ENCODE measurements around the gene GRAMD1B. TPM values are rescaled to one million over a fixed set of nuclear protein-coding genes. Genes with fewer than 3 reads are reported as not detected.

Gene GRAMD1B
- total and polyA plus RNA-seq, 4 donors: 0.29 to 2.6 (median 1.3) TPM

DNA sequence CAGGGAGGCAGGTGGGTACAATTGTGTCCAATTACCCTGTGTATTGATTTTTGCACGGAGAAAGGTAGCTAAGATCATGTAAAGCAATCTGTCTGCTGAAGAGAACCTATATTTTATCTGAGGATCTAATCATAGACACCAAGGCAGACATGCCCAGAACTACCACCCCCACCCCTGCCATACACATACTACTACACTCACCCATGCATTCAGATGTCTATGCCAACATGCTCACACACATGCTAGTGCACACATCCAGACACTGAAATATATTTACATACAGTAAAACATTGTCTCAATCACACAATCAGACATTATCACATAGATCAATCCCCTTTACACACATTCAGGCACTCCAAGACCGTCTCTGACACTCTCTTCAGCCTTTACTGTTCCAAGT is 222.5 kb downstream of the GRAMD1B start:
- peaks cover 9 to 14% (median 11%) of the 10 kb centered on the region in 4 donors for H3K4me1 ChIP-seq (ENCODE audit: control insufficient read depth in 4 of 4, insufficient read depth in 4 of 4, low read length in 3 of 4)
- H3K4me3 ChIP-seq (ENCODE audit: low read depth in 1 of 3, low read length in 3 of 3): no peak overlapping the region
- TF ChIP-seq SP1 (IDR thresholded peaks at IDR 0.05): no peak
- TF ChIP-seq EGR1 (IDR thresholded peaks at IDR 0.05; ENCODE audit: low read depth in 2 of 2): no peak
- TF ChIP-seq GABPA (IDR thresholded peaks at IDR 0.05 in 1 of 2, conservative IDR thresholded peaks at IDR 0.05 in 1 of 2): no peak
- no peak for TF ChIP-seq JUND (IDR thresholded peaks at IDR 0.05)
- TF ChIP-seq FOXA2 (IDR thresholded peaks at IDR 0.05): no peak
- TF ChIP-seq NR2F2 (IDR thresholded peaks at IDR 0.05): no peak
- no peak for TF ChIP-seq TAF1 (conservative IDR thresholded peaks at IDR 0.05)
- no peak for TF ChIP-seq YY1 (IDR thresholded peaks at IDR 0.05)
- no peak for TF ChIP-seq RAD21 (IDR thresholded peaks at IDR 0.05)
- TF ChIP-seq, protein P1, sequence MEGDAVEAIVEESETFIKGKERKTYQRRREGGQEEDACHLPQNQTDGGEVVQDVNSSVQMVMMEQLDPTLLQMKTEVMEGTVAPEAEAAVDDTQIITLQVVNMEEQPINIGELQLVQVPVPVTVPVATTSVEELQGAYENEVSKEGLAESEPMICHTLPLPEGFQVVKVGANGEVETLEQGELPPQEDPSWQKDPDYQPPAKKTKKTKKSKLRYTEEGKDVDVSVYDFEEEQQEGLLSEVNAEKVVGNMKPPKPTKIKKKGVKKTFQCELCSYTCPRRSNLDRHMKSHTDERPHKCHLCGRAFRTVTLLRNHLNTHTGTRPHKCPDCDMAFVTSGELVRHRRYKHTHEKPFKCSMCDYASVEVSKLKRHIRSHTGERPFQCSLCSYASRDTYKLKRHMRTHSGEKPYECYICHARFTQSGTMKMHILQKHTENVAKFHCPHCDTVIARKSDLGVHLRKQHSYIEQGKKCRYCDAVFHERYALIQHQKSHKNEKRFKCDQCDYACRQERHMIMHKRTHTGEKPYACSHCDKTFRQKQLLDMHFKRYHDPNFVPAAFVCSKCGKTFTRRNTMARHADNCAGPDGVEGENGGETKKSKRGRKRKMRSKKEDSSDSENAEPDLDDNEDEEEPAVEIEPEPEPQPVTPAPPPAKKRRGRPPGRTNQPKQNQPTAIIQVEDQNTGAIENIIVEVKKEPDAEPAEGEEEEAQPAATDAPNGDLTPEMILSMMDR (IDR thresholded peaks at IDR 0.05; ENCODE audit: low read depth, low read length, missing input control): no peak
- TF ChIP-seq, protein P2, sequence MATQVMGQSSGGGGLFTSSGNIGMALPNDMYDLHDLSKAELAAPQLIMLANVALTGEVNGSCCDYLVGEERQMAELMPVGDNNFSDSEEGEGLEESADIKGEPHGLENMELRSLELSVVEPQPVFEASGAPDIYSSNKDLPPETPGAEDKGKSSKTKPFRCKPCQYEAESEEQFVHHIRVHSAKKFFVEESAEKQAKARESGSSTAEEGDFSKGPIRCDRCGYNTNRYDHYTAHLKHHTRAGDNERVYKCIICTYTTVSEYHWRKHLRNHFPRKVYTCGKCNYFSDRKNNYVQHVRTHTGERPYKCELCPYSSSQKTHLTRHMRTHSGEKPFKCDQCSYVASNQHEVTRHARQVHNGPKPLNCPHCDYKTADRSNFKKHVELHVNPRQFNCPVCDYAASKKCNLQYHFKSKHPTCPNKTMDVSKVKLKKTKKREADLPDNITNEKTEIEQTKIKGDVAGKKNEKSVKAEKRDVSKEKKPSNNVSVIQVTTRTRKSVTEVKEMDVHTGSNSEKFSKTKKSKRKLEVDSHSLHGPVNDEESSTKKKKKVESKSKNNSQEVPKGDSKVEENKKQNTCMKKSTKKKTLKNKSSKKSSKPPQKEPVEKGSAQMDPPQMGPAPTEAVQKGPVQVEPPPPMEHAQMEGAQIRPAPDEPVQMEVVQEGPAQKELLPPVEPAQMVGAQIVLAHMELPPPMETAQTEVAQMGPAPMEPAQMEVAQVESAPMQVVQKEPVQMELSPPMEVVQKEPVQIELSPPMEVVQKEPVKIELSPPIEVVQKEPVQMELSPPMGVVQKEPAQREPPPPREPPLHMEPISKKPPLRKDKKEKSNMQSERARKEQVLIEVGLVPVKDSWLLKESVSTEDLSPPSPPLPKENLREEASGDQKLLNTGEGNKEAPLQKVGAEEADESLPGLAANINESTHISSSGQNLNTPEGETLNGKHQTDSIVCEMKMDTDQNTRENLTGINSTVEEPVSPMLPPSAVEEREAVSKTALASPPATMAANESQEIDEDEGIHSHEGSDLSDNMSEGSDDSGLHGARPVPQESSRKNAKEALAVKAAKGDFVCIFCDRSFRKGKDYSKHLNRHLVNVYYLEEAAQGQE (IDR thresholded peaks at IDR 0.05): no peak
- no peak for TF ChIP-seq RXRA (IDR thresholded peaks at IDR 0.05)
- no peak for TF ChIP-seq HNF4G (IDR thresholded peaks at IDR 0.05)
- TF ChIP-seq FOXA1 (IDR thresholded peaks at IDR 0.05): no peak
- TF ChIP-seq ATF3 (IDR thresholded peaks at IDR 0.05): no peak
- no peak for TF ChIP-seq MAX (IDR thresholded peaks at IDR 0.05)
- TF ChIP-seq, protein P3, sequence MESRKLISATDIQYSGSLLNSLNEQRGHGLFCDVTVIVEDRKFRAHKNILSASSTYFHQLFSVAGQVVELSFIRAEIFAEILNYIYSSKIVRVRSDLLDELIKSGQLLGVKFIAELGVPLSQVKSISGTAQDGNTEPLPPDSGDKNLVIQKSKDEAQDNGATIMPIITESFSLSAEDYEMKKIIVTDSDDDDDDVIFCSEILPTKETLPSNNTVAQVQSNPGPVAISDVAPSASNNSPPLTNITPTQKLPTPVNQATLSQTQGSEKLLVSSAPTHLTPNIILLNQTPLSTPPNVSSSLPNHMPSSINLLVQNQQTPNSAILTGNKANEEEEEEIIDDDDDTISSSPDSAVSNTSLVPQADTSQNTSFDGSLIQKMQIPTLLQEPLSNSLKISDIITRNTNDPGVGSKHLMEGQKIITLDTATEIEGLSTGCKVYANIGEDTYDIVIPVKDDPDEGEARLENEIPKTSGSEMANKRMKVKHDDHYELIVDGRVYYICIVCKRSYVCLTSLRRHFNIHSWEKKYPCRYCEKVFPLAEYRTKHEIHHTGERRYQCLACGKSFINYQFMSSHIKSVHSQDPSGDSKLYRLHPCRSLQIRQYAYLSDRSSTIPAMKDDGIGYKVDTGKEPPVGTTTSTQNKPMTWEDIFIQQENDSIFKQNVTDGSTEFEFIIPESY (IDR thresholded peaks at IDR 0.05): no peak
- TF ChIP-seq HNF4A (conservative IDR thresholded peaks at IDR 0.05): no peak
- no peaks in the 10 kb centered on the region for H3K36me3 ChIP-seq (ENCODE audit: control insufficient read depth in 4 of 4, insufficient read depth in 3 of 4, low read depth in 1 of 4, low read length in 3 of 4)
- H3K27me3 ChIP-seq (ENCODE audit: control insufficient read depth in 4 of 4, insufficient read depth in 4 of 4, low read length in 3 of 4): peaks cover 2 to 12% (median 8%) of the 10 kb centered on the region in 4 donors
- H3K9me3 ChIP-seq (ENCODE audit: control insufficient read depth in 4 of 4, low read length in 3 of 4): peaks cover 0 to 5% (median 0%) of the 10 kb centered on the region in 4 donors
- H3K9ac ChIP-seq (ENCODE audit: low read depth in 1 of 2, low read length in 2 of 2): no peak overlapping the region
- H3K27ac ChIP-seq (ENCODE audit: low read depth in 1 of 2, low read length in 2 of 2): no peak overlapping the region
- DNase-seq (ENCODE audit: low spot score): no peak
- WGBS: 51% methylated on average over 2 of the region's 2 CpGs

Data from liver (tissue), 9 donors.